ENCODE results near the gene ANKS6. TPM values are rescaled to one million over a fixed set of nuclear protein-coding genes. Genes with fewer than 3 reads are reported as not detected.

The ANKS6 gene
- total RNA-seq, 4 donors from 2014 or later: 7.0 to 37.8 (median 10.3) TPM

- 67% methylated on average over 2 of the region's 2 CpGs for WGBS
- H3K4me3 ChIP-seq: no peak overlapping the region
- no peak for TF ChIP-seq EP300 (IDR thresholded peaks at IDR 0.05)
- TF ChIP-seq CTCF (IDR thresholded peaks at IDR 0.05): no peak
- TF ChIP-seq POLR2A (IDR thresholded peaks at IDR 0.05): no peak
- no peak for TF ChIP-seq POLR2AphosphoS5 (IDR thresholded peaks at IDR 0.05)
- H3K27ac ChIP-seq: no peak overlapping the region
- H3K27me3 ChIP-seq: peaks cover 62% of the 10 kb centered on the region
- no peak for DNase-seq (ENCODE audit: low spot score in 2 of 2)
- no peaks in the 10 kb centered on the region for H3K9me3 ChIP-seq
- H3K4me1 ChIP-seq: peaks cover 12% of the 10 kb centered on the region
- H3K36me3 ChIP-seq: no peaks in the 10 kb centered on the region
Observed at GRCh38 chr9:98702835-98703380, 93.4 kb downstream of the ANKS6 start.

- Histone ChIP-seq H3K36me3 (no peaks in the 10 kb centered on the region), H3K4me3 (no peak overlapping the region), H3K27ac (no peak overlapping the region), H3K4me1 (peaks cover 6% of the 10 kb centered on the region), H3K9me3 (no peaks in the 10 kb centered on the region), H3K27me3 (peaks cover 57% of the 10 kb centered on the region)
- no peak for TF ChIP-seq CTCF (IDR thresholded peaks at IDR 0.05)
- no peak for TF ChIP-seq POLR2AphosphoS5 (IDR thresholded peaks at IDR 0.05)
- no peak for TF ChIP-seq POLR2A (IDR thresholded peaks at IDR 0.05)
- no peak for TF ChIP-seq EP300 (IDR thresholded peaks at IDR 0.05)
- no peak for DNase-seq (ENCODE audit: low spot score in 2 of 2)
- 87% methylated on average over 8 of the region's 8 CpGs for WGBS
Observed at GRCh38 chr9:98702340-98702739, 94.0 kb downstream of the ANKS6 start.

- H3K4me3 ChIP-seq: no peak overlapping the region
- no peaks in the 10 kb centered on the region for H3K4me1 ChIP-seq
- peaks cover 51% of the 10 kb centered on the region for H3K27me3 ChIP-seq
- WGBS: 78% methylated on average over 7 of the region's 7 CpGs
- H3K36me3 ChIP-seq: no peaks in the 10 kb centered on the region
- no peaks in the 10 kb centered on the region for H3K9me3 ChIP-seq
- no peak overlapping the region for H3K27ac ChIP-seq
- no peak for DNase-seq (ENCODE audit: low spot score in 2 of 2)
- TF ChIP-seq CTCF (IDR thresholded peaks at IDR 0.05): no peak
Observed at GRCh38 chr9:98701576-98701975, 94.8 kb downstream of the ANKS6 start.

- DNase-seq (ENCODE audit: low spot score in 2 of 2): no peak
- no peaks in the 10 kb centered on the region for H3K36me3 ChIP-seq
- no peak for TF ChIP-seq CTCF (IDR thresholded peaks at IDR 0.05)
- no peak for TF ChIP-seq POLR2AphosphoS5 (IDR thresholded peaks at IDR 0.05)
- TF ChIP-seq EP300 (IDR thresholded peaks at IDR 0.05): no peak
- TF ChIP-seq POLR2A (IDR thresholded peaks at IDR 0.05): no peak
- no peak overlapping the region for H3K4me3 ChIP-seq
- peaks cover 51% of the 10 kb centered on the region for H3K27me3 ChIP-seq
- no peaks in the 10 kb centered on the region for H3K9me3 ChIP-seq
- WGBS: 52% methylated on average over 4 of the region's 4 CpGs
- no peaks in the 10 kb centered on the region for H3K4me1 ChIP-seq
- no peak overlapping the region for H3K27ac ChIP-seq
Observed at GRCh38 chr9:98700801-98701200, 95.6 kb downstream of the ANKS6 start.

- H3K9me3 ChIP-seq: no peaks in the 10 kb centered on the region
- no peak for TF ChIP-seq CTCF (IDR thresholded peaks at IDR 0.05)
- TF ChIP-seq POLR2AphosphoS5 (IDR thresholded peaks at IDR 0.05): no peak
- no peak for TF ChIP-seq EP300 (IDR thresholded peaks at IDR 0.05)
- TF ChIP-seq POLR2A (IDR thresholded peaks at IDR 0.05): no peak
- H3K4me1 ChIP-seq: no peaks in the 10 kb centered on the region
- peaks cover 36% of the 10 kb centered on the region for H3K27me3 ChIP-seq
- H3K27ac ChIP-seq: no peak overlapping the region
- no peak overlapping the region for H3K4me3 ChIP-seq
- WGBS: 77% methylated on average over 6 of the region's 6 CpGs
- no peak for DNase-seq (ENCODE audit: low spot score in 2 of 2)
- H3K36me3 ChIP-seq: no peaks in the 10 kb centered on the region
Observed at GRCh38 chr9:98698856-98699255, 97.5 kb downstream of the ANKS6 start.
